ENCODE data around the gene CSGALNACT2.

The CSGALNACT2 gene

DNA sequence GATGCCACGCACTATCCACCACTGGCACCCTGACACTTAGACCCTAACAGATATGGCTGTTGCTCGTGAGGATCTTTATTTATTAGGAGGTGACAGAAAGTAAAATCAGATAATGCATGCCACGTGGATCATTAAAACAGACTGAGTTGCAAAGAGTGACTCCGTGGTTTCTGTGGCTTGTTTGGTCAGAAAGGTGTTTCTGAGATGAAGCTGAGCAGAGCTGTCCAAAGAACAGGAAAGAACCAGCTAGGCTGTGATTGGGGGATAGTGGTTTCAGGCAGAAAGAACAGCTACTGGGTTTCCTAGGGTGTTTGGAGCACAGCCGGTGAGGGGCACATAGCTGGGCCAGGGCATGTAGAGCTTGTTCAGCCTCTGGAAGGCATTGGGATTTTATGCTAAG lies 34.4 kb downstream of the CSGALNACT2 start:
- H3K27me3 ChIP-seq (ENCODE audit: insufficient read depth, low read length, poor library complexity), result no peaks in the 10 kb centered on the region
- H2AFZ ChIP-seq (ENCODE audit: low read depth, low read length), result no peak overlapping the region
- no peak overlapping the region for H3K27ac ChIP-seq (ENCODE audit: low read length)
- H3K36me3 ChIP-seq (ENCODE audit: insufficient read depth, low read length), result peaks cover 69% of the 10 kb centered on the region
- no peak overlapping the region for H3K4me3 ChIP-seq (ENCODE audit: low read depth in 1 of 2, low read length in 2 of 2)
- ATAC-seq (ENCODE audit: insufficient read depth, low read depth), result peak; percentile 48; the same call in 1 of the 3 replicates
- H3K4me1 ChIP-seq (ENCODE audit: insufficient read depth, low read length), result no peaks in the 10 kb centered on the region
- H3K79me2 ChIP-seq (ENCODE audit: insufficient read depth, low read length), result peaks cover 8% of the 10 kb centered on the region
- peaks cover under 1% of the 10 kb centered on the region for H3K9me3 ChIP-seq (ENCODE audit: insufficient read depth, low read length, severe bottlenecking)
- no peaks in the 10 kb centered on the region; the same call in 1 of the 2 replicates for H4K20me1 ChIP-seq (ENCODE audit: insufficient read depth, low read length)
- H3K9ac ChIP-seq (ENCODE audit: low read depth, low read length), result no peak overlapping the region
- H3K4me2 ChIP-seq (ENCODE audit: insufficient read depth, low read length), result no peak overlapping the region
- no peak for DNase-seq
- TF ChIP-seq, protein P1, sequence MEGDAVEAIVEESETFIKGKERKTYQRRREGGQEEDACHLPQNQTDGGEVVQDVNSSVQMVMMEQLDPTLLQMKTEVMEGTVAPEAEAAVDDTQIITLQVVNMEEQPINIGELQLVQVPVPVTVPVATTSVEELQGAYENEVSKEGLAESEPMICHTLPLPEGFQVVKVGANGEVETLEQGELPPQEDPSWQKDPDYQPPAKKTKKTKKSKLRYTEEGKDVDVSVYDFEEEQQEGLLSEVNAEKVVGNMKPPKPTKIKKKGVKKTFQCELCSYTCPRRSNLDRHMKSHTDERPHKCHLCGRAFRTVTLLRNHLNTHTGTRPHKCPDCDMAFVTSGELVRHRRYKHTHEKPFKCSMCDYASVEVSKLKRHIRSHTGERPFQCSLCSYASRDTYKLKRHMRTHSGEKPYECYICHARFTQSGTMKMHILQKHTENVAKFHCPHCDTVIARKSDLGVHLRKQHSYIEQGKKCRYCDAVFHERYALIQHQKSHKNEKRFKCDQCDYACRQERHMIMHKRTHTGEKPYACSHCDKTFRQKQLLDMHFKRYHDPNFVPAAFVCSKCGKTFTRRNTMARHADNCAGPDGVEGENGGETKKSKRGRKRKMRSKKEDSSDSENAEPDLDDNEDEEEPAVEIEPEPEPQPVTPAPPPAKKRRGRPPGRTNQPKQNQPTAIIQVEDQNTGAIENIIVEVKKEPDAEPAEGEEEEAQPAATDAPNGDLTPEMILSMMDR (IDR thresholded peaks at IDR 0.05; ENCODE audit: borderline replicate concordance, extremely low read depth, low read length, poor library complexity, severe bottlenecking), result no peak
- TF ChIP-seq EZH2 (IDR thresholded peaks at IDR 0.05; ENCODE audit: borderline replicate concordance, low read depth, low read length, severe bottlenecking), result no peak

DNA sequence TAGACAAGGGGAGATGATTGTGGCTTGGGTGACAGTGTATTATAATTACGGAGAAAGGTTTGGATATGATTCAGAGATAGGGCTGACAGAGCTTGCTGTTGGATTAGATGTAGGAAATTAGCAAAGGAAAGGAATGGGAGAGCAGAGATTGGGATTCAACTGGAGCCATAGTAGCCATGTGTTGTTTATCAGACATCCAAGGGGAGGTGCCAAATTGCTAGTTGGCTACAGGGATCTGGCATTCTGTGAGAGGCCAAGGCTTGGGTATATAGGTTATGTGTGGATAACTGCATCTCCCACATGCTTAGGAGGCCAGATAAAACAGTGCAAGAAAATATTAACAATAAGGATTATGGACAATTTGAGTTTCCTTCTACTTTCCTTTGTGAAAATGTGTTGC lies 34.9 kb downstream of the CSGALNACT2 start:
- no peak for TF ChIP-seq EZH2 (IDR thresholded peaks at IDR 0.05; ENCODE audit: borderline replicate concordance, low read depth, low read length, severe bottlenecking)
- TF ChIP-seq, protein P1 (IDR thresholded peaks at IDR 0.05; ENCODE audit: borderline replicate concordance, extremely low read depth, low read length, poor library complexity, severe bottlenecking), result no peak
- Histone ChIP-seq H3K4me3 (ENCODE audit: low read depth in 1 of 2, low read length in 2 of 2) (no peak overlapping the region), H4K20me1 (ENCODE audit: insufficient read depth, low read length) (no peaks in the 10 kb centered on the region; the same call in 1 of the 2 replicates), H3K4me1 (ENCODE audit: insufficient read depth, low read length) (no peaks in the 10 kb centered on the region), H3K9ac (ENCODE audit: low read depth, low read length) (no peak overlapping the region), H3K27ac (ENCODE audit: low read length) (no peak overlapping the region), H3K79me2 (ENCODE audit: insufficient read depth, low read length) (peaks cover 8% of the 10 kb centered on the region), H3K9me3 (ENCODE audit: insufficient read depth, low read length, severe bottlenecking) (peaks cover 3% of the 10 kb centered on the region), H2AFZ (ENCODE audit: low read depth, low read length) (no peak overlapping the region), H3K4me2 (ENCODE audit: insufficient read depth, low read length) (no peak overlapping the region), H3K36me3 (ENCODE audit: insufficient read depth, low read length) (peaks cover 74% of the 10 kb centered on the region), H3K27me3 (ENCODE audit: insufficient read depth, low read length, poor library complexity) (no peaks in the 10 kb centered on the region)
- no peak for ATAC-seq (ENCODE audit: insufficient read depth, low read depth)
- no peak for DNase-seq

DNA sequence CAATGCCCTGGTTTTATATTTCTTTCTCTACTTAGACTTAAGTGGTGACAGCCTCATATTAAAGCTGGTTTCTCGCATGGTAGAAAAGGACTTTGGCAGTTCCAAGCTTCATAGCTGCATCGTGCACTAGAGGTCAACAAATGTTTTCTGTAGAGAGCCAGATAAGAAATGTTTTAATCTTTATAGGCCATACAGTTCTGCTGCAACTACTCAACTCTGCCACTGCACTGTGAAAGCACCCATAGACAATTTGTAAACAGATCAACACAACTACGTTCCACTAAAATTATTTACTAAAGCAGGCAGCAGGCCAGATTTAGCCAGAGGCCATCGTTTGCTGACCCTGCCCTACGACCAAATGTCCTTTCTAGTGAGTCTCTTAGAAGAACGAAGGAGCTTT lies 36.7 kb downstream of the CSGALNACT2 start:
- no peaks in the 10 kb centered on the region; the same call in 1 of the 2 replicates for H4K20me1 ChIP-seq (ENCODE audit: insufficient read depth, low read length)
- H3K4me1 ChIP-seq (ENCODE audit: insufficient read depth, low read length), result no peaks in the 10 kb centered on the region
- H3K27me3 ChIP-seq (ENCODE audit: insufficient read depth, low read length, poor library complexity), result no peaks in the 10 kb centered on the region
- H3K9ac ChIP-seq (ENCODE audit: low read depth, low read length), result no peak overlapping the region
- no peak overlapping the region for H3K4me3 ChIP-seq (ENCODE audit: low read depth in 1 of 2, low read length in 2 of 2)
- TF ChIP-seq EZH2 (IDR thresholded peaks at IDR 0.05; ENCODE audit: borderline replicate concordance, low read depth, low read length, severe bottlenecking), result no peak
- TF ChIP-seq, protein P1 (IDR thresholded peaks at IDR 0.05; ENCODE audit: borderline replicate concordance, extremely low read depth, low read length, poor library complexity, severe bottlenecking), result no peak
- peaks cover 3% of the 10 kb centered on the region for H3K9me3 ChIP-seq (ENCODE audit: insufficient read depth, low read length, severe bottlenecking)
- H3K36me3 ChIP-seq (ENCODE audit: insufficient read depth, low read length), result peaks cover 78% of the 10 kb centered on the region
- no peak overlapping the region for H3K27ac ChIP-seq (ENCODE audit: low read length)
- H3K79me2 ChIP-seq (ENCODE audit: insufficient read depth, low read length), result peaks cover 8% of the 10 kb centered on the region
- H2AFZ ChIP-seq (ENCODE audit: low read depth, low read length), result no peak overlapping the region
- H3K4me2 ChIP-seq (ENCODE audit: insufficient read depth, low read length), result no peak overlapping the region
- DNase-seq, result no peak
- no peak for ATAC-seq (ENCODE audit: insufficient read depth, low read depth)

DNA sequence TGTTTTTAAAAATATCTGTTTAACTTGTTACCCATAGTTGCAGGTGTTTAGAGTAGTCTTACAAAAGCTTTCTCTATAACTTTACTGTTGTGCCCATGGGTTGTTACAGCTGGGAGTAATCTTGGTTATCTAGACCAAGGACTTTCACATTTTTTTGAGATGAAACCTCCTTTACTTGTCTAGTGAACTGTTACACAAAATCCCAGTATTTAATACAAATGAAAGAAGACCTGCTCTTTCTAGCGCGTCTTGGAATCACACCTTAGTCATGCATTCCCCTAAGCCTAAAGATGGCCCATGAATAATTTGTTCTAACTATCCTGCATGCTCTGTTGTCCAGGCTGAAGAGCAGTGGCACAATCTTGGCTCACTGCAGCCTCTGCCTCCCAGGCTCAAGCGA lies 38.0 kb downstream of the CSGALNACT2 start:
- no peaks in the 10 kb centered on the region for H3K4me1 ChIP-seq (ENCODE audit: insufficient read depth, low read length)
- no peaks in the 10 kb centered on the region for H3K27me3 ChIP-seq (ENCODE audit: insufficient read depth, low read length, poor library complexity)
- TF ChIP-seq, protein P1 (IDR thresholded peaks at IDR 0.05; ENCODE audit: borderline replicate concordance, extremely low read depth, low read length, poor library complexity, severe bottlenecking), result no peak
- no peak for TF ChIP-seq EZH2 (IDR thresholded peaks at IDR 0.05; ENCODE audit: borderline replicate concordance, low read depth, low read length, severe bottlenecking)
- H3K36me3 ChIP-seq (ENCODE audit: insufficient read depth, low read length), result peaks cover 84% of the 10 kb centered on the region
- peaks cover 3% of the 10 kb centered on the region for H3K9me3 ChIP-seq (ENCODE audit: insufficient read depth, low read length, severe bottlenecking)
- no peak overlapping the region for H3K4me3 ChIP-seq (ENCODE audit: low read depth in 1 of 2, low read length in 2 of 2)
- DNase-seq (no peak), ATAC-seq (ENCODE audit: insufficient read depth, low read depth) (no peak)
- no peak overlapping the region for H3K9ac ChIP-seq (ENCODE audit: low read depth, low read length)
- H2AFZ ChIP-seq (ENCODE audit: low read depth, low read length), result no peak overlapping the region
- H3K4me2 ChIP-seq (ENCODE audit: insufficient read depth, low read length), result no peak overlapping the region
- H3K27ac ChIP-seq (ENCODE audit: low read length), result no peak overlapping the region
- no peaks in the 10 kb centered on the region; the same call in 1 of the 2 replicates for H4K20me1 ChIP-seq (ENCODE audit: insufficient read depth, low read length)
- peaks cover 8% of the 10 kb centered on the region for H3K79me2 ChIP-seq (ENCODE audit: insufficient read depth, low read length)

Measured in DND-41 (cell line).